ENCODE data around the gene FAM181B.

FAM181B gene

GRCh38 chr11:82733444-82734119 is at the start of gene FAM181B:
FAM181B (minus strand) TSS chr11:82733864; CDS start chr11:82733729, 135 bp downstream.
- DNase-seq: no peak

- DNase-seq: no peak
Measured at GRCh38 chr11:82782825-82783374, 49.2 kb upstream of the FAM181B start.

GRCh38 chr11:82778776-82779175 is 45.1 kb upstream of the FAM181B start:
- DNase-seq: no peak

- DNase-seq: no peak
Measured at GRCh38 chr11:82776377-82776776, 42.7 kb upstream of the FAM181B start.

- DNase-seq: peak; percentile 58
Measured at GRCh38 chr11:82775736-82776346, 42.2 kb upstream of the FAM181B start.

GRCh38 chr11:82775218-82775617 is 41.6 kb upstream of the FAM181B start:
- no peak for DNase-seq

- no peak for DNase-seq
Measured at GRCh38 chr11:82771781-82772180, 38.1 kb upstream of the FAM181B start.

GRCh38 chr11:82767123-82767522 is 33.5 kb upstream of the FAM181B start:
- no peak for DNase-seq

GRCh38 chr11:82765466-82766034 is 31.9 kb upstream of the FAM181B start:
- no peak for DNase-seq

GRCh38 chr11:82763167-82763566 is 29.5 kb upstream of the FAM181B start:
- DNase-seq: no peak

GRCh38 chr11:82759649-82760048 is 26.0 kb upstream of the FAM181B start:
- no peak for DNase-seq

- DNase-seq: no peak
Measured at GRCh38 chr11:82757660-82758357, 24.1 kb upstream of the FAM181B start.

GRCh38 chr11:82756765-82757639 is 23.3 kb upstream of the FAM181B start:
- no peak for DNase-seq

GRCh38 chr11:82754410-82754809 is 20.7 kb upstream of the FAM181B start:
- no peak for DNase-seq

GRCh38 chr11:82753921-82754320 is 20.3 kb upstream of the FAM181B start:
- DNase-seq: no peak

- DNase-seq: no peak
Measured at GRCh38 chr11:82752801-82753200, 19.1 kb upstream of the FAM181B start.

- no peak for DNase-seq
Measured at GRCh38 chr11:82750643-82751139, 17.0 kb upstream of the FAM181B start.

- DNase-seq: no peak
Measured at GRCh38 chr11:82747471-82747870, 13.8 kb upstream of the FAM181B start.

GRCh38 chr11:82738091-82738490 is 4.4 kb upstream of the FAM181B start:
- no peak for DNase-seq

GRCh38 chr11:82734120-82734479 is 436 bp upstream of the FAM181B start:
- DNase-seq: no peak

- no peak for DNase-seq
Measured at GRCh38 chr11:82732734-82733443, 775 bp downstream of the FAM181B start.

- DNase-seq: no peak
Measured at GRCh38 chr11:82732348-82732733, 1.3 kb downstream of the FAM181B start.

All from HCEC 1CT (cell line).